Measurements from ENCODE around the gene BAZ2B. TPM values are rescaled to one million over a fixed set of nuclear protein-coding genes. Genes with fewer than 3 reads are reported as not detected.

The BAZ2B gene
- total and polyA plus RNA-seq, 2 of the 13 experiments (the other 11 are each of a cell fraction or from before 2014, with no cell fraction given), result 14.0 to 15.1 TPM

- TF ChIP-seq ZNF138 (CRISPR knock-in tag; IDR thresholded peaks at IDR 0.05; ENCODE audit: low read depth), result no peak
- no peak for TF ChIP-seq EZH2 (conservative IDR thresholded peaks at IDR 0.05; ENCODE audit: low read depth, low read length)
Measured at GRCh38 chr2:159559034-159559433, 57.3 kb downstream of the BAZ2B start (continued).

- WGBS (ENCODE audit: low lambda C conversion rate), result 91% methylated on average over 4 of the region's 4 CpGs
- DNase-seq (ENCODE audit: low spot score) (no peak), FAIRE-seq (no peak), ATAC-seq (no peak)
- no peak overlapping the region for H3K4me2 ChIP-seq (ENCODE audit: low read depth, low read length)
- no peaks in the 10 kb centered on the region for H4K20me1 ChIP-seq (ENCODE audit: insufficient read depth, low read length)
- H3K27me3 ChIP-seq (ENCODE audit: control insufficient read depth in 1 of 2, insufficient read depth in 2 of 2, low read length in 2 of 2), result no peaks in the 10 kb centered on the region
- BruUV-seq (replicated peaks), result no TSS peak
- ChIA-PET CTCF (ENCODE audit: low intra/inter-chr PET ratio, low total read pairs) (no interaction called here), POLR2A (no interaction called here)
- no peak for TF ChIP-seq PRDM4 (CRISPR knock-in tag; IDR thresholded peaks at IDR 0.05; ENCODE audit: borderline replicate concordance)
- H3K79me2 ChIP-seq (ENCODE audit: insufficient read depth, low read length), result no peaks in the 10 kb centered on the region
- H3K27ac ChIP-seq (ENCODE audit: extremely low read length, insufficient read depth, low read length), result no peak overlapping the region
- H3K36me3 ChIP-seq (replicated peaks in 1 of 2; ENCODE audit: control insufficient read depth in 1 of 2, insufficient read depth in 2 of 2, low read length in 2 of 2), result no peaks in the 10 kb centered on the region
- intact Hi-C loops (cut with micrococcal nuclease; ENCODE audit: unreplicated experiment) (loop anchor here (5.0 kb wide), 1 partner anchor 1401 kb away; no protein-coding TSS in a partner anchor), in situ Hi-C loops (cut with HindIII; ENCODE audit: extremely low pct_ligation_motif_present, low pct_unique_long_range_greater_than_20kb) (loop anchor here (10.0 kb wide), 1 partner anchor 136 kb away; no protein-coding TSS in a partner anchor)
- H3K4me3 ChIP-seq (replicated peaks in 1 of 3; ENCODE audit: insufficient read depth in 1 of 3, low read depth in 2 of 3, low read length in 3 of 3), result no peak overlapping the region
- H3K9ac ChIP-seq (ENCODE audit: insufficient read depth, low read depth, low read length), result no peak overlapping the region
- H2AFZ ChIP-seq (ENCODE audit: low read length), result no peak overlapping the region
- H3K9me3 ChIP-seq (ENCODE audit: low read length), result no peaks in the 10 kb centered on the region
- no peaks in the 10 kb centered on the region for H3K4me1 ChIP-seq (ENCODE audit: insufficient read depth, low read length)
Measured at GRCh38 chr2:159558479-159558878, 57.9 kb downstream of the BAZ2B start.
